ENCODE data around the gene KRT27. TPM values are rescaled to one million over a fixed set of nuclear protein-coding genes. Genes with fewer than 3 reads are reported as not detected.

The KRT27 gene
- total RNA-seq, 3 donors from 2014 or later = not detected

DNA sequence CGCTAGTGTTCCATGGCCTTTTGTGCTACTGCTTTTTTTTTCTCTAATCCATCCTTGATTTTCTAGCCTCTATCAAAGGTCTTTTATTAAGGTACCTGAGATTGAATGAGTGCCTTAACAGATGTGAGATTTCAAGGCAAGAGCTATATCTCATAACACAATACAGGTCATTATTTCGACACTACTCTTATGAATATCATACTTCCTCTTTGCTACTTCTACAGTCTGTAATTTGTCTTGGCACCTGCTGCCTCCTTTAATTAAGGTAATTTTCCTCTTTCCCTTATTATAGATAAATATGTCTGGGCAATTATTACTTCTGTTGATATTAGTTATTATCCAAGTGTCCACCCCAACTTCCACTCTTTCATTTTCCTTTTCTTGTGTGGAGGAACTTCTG is 12.1 kb upstream of the KRT27 start:
- DNase-seq = no peak
- no peak for ATAC-seq
- Mint-ChIP-seq H3K36me3 (ENCODE audit: insufficient read depth) (no peaks in the 10 kb centered on the region), H3K27me3 (ENCODE audit: low read depth) (peaks cover 30% of the 10 kb centered on the region), H3K4me1 (ENCODE audit: low read depth) (no peaks in the 10 kb centered on the region), H3K9me3 (no peaks in the 10 kb centered on the region), H3K4me3 (no peak overlapping the region)

DNA sequence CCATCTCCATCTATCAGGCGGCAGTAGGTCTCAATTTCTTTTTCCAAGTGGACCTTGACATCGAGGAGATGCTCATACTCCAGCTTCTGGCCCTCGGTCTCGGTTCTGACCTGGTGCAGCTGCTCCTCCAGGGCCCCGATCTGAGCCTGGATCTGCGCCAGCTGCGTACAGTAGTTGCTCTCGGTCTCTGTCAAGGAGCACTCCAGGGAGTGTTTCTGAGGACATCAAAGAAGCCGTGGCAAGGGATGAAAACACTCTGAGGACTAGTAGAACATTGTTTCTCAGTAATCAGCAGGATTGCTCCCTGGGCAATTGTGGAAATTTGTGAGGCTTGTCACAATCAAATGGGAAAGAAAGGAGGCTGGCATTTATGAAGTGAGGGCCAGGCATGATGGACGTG is 11.5 kb upstream of the KRT27 start:
- Mint-ChIP-seq H3K4me3 (no peak overlapping the region), H3K4me1 (ENCODE audit: low read depth) (no peaks in the 10 kb centered on the region), H3K27me3 (ENCODE audit: low read depth) (peaks cover 26% of the 10 kb centered on the region), H3K36me3 (ENCODE audit: insufficient read depth) (no peaks in the 10 kb centered on the region), H3K9me3 (no peaks in the 10 kb centered on the region)
- ATAC-seq (no peak), DNase-seq (no peak)

DNA sequence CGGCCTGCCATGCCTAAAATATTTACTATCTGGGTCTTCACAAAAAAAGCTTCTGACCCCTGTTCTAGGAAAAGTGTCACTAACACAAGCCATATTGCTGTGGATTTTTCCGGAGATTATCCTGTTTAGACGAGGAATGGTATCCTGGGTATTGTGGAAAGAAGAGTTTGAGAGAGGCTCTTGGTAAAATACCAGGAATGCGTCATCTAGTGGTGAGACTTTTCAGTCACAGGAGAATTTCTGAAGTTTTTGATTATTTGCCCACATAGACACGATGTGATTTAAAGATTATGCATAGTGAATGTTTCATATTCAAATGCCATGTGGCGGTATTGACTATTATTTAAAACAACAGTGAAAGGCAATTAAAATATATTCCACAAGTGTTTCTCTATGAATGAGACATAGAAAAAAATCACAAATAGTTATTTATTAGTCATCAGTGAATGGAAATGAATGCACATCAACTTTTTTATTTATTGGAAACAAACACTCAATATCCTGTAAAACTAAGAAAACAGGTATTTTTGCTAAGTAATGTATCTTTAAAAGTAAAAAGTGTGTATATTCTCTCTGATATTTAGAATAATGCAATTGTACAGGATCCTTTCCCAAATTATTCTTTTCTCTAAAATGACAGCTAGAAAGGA is 9.6 kb upstream of the KRT27 start:
- Mint-ChIP-seq H3K27me3 (ENCODE audit: low read depth) (peaks cover 24% of the 10 kb centered on the region), H3K4me1 (ENCODE audit: low read depth) (no peaks in the 10 kb centered on the region), H3K36me3 (ENCODE audit: insufficient read depth) (no peaks in the 10 kb centered on the region), H3K4me3 (no peak overlapping the region), H3K9me3 (no peaks in the 10 kb centered on the region)
- ATAC-seq (no peak), DNase-seq (no peak)

DNA sequence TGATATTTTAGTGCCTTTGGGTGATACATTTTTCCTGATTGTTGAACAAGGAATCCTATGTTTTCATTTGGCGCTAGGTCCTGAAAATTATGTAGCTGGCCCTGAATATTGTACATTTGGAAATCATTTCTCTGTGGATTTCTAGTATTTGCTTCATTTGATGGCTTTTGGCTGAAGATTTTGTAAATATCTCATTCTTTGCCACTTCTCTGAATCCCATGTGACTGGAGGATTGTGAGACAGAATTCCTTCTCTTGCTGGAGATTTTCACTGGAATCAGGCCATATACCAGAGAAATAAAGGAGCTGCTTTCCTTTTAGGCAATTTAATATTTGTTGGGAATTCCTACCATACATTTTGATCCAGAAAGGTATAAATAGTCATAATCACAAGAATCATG is 8.8 kb upstream of the KRT27 start:
- H3K4me1 Mint-ChIP-seq (ENCODE audit: low read depth) = no peaks in the 10 kb centered on the region
- ATAC-seq = no peak
- no peaks in the 10 kb centered on the region for H3K36me3 Mint-ChIP-seq (ENCODE audit: insufficient read depth)
- DNase-seq = no peak
- H3K9me3 Mint-ChIP-seq = no peaks in the 10 kb centered on the region
- no peak overlapping the region for H3K4me3 Mint-ChIP-seq
- H3K27me3 Mint-ChIP-seq (ENCODE audit: low read depth) = peaks cover 22% of the 10 kb centered on the region

DNA sequence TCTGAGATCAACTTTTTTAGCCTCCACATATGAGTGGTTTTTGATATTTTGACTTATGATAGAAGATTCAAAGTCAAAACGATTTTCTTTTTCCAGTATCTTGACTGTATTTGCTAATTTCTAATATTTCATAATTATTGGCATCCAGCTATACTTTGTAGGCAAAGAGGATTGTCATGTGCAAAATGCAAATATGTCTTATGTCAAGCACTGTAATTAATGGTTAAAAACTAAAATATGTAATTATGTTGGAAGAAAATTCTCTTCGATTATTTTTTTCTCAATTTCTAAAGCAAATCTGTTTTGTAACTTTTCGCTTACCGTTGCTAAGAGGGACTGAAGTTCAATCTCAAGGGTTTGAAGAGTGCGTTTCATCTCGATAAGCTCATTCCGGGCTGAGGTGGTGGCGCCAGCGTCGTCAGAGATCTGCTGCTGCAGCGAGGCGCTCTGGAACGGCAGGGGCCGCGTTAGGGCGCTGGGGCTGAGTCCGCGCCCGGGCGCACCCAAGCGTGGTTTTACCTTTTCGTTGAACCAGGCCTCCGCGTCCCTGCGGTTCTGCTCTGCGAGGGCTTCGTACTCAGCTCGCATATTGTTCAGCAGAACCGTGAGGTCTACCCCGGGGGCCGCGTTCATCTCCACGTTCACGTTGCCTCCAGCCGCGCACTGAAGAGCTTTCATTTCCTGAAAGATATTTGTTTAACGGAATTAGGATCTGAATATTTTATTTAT is 3.0 kb downstream of the KRT27 start:
- H3K27me3 Mint-ChIP-seq (ENCODE audit: low read depth) = peaks cover 67% of the 10 kb centered on the region
- peaks cover 4% of the 10 kb centered on the region for H3K4me1 Mint-ChIP-seq (ENCODE audit: low read depth)
- no peaks in the 10 kb centered on the region for H3K36me3 Mint-ChIP-seq (ENCODE audit: insufficient read depth)
- ATAC-seq = peak; percentile 48 to 58
- no peak for DNase-seq
- H3K9me3 Mint-ChIP-seq = no peaks in the 10 kb centered on the region
- H3K4me3 Mint-ChIP-seq = peak overlapping the region; percentile 56

DNA sequence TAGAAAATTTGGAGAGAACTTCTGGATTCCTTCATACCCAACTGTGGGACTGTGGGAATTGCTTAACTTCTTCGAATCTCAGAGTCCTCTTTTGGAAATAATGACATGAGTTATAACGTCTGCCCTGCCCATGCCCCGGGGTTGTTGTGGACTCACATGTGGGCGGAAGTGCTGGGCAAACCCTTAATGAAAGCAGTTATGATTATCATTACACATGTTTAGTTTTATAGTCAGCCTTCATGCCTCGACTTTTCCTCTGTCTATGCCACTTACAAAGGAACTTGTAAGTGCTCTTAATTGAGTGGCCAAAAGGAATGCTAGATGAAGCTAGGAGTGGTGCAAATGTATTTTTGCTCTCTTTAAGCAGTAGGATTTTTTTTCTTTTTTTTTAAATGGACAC is 3.9 kb downstream of the KRT27 start:
- Mint-ChIP-seq H3K9me3 (no peaks in the 10 kb centered on the region), H3K36me3 (ENCODE audit: insufficient read depth) (no peaks in the 10 kb centered on the region), H3K27me3 (ENCODE audit: low read depth) (peaks cover 67% of the 10 kb centered on the region), H3K4me3 (no peak overlapping the region), H3K4me1 (ENCODE audit: low read depth) (peaks cover 4% of the 10 kb centered on the region)
- ATAC-seq (no peak), DNase-seq (no peak)

DNA sequence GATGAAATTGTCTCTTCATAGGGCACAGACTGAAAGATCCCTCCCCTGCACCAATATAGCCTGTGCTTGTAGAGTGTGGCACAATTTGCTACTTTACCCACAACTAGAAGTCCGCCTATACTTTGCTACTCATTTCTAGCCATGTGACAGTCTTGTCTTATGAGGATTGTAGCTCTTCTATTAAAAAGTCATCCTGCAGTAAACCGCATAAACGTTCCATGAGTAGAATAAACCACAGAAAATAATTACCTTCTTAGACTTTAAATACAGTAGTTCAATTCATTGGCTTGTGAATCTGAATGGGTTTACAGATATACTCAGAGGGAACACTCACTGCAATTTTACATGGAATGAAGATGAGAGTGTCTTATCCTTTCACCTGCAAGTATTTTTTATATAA is 4.4 kb downstream of the KRT27 start:
- no peak for ATAC-seq
- no peak for DNase-seq
- peaks cover 4% of the 10 kb centered on the region for H3K4me1 Mint-ChIP-seq (ENCODE audit: low read depth)
- no peaks in the 10 kb centered on the region for H3K9me3 Mint-ChIP-seq
- no peaks in the 10 kb centered on the region for H3K36me3 Mint-ChIP-seq (ENCODE audit: insufficient read depth)
- H3K27me3 Mint-ChIP-seq (ENCODE audit: low read depth) = peaks cover 64% of the 10 kb centered on the region
- H3K4me3 Mint-ChIP-seq = no peak overlapping the region

DNA sequence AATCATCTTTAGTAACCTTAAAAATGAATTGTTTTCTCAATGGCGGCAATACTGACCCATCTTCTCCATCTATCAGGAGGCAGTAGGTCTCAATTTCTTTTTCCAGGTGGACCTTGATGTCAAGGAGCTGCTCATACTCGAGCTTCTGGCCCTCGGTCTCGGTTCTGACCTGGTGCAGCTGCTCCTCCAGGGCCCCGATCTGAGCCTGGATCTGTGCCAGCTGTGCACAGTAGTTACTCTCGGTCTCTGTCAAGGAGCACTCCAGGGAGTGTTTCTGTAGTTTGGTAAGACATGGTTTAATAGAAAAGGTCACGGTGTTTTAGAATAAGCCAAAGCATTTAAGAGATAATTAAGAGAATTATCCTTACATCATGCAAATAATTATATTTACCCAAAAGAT is 4.9 kb downstream of the KRT27 start:
- Mint-ChIP-seq H3K4me3 (no peak overlapping the region), H3K27me3 (ENCODE audit: low read depth) (peaks cover 68% of the 10 kb centered on the region), H3K4me1 (ENCODE audit: low read depth) (peaks cover 4% of the 10 kb centered on the region), H3K9me3 (no peaks in the 10 kb centered on the region), H3K36me3 (ENCODE audit: insufficient read depth) (no peaks in the 10 kb centered on the region)
- ATAC-seq (no peak), DNase-seq (no peak)

DNA sequence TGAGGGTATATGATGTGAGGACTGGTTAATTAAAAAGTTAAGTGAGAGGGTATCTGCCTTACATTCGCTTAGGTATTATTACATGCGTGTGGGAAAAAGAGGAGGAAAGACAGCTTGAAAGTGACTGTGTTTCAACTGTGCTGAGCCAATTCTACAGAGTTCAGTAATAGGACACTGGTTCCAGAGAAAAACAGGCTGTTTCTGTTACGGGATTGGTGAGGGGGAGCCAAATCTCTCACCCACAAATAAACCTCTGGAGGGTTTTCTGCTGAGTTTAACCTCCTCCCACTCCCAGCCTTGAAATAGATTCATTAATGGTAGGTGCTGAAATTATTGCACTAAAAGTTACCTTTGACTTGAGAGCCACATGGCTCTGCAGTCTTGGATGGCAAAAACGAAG is 6.4 kb downstream of the KRT27 start:
- no peak for ATAC-seq
- no peak for DNase-seq
- H3K9me3 Mint-ChIP-seq = no peaks in the 10 kb centered on the region
- H3K36me3 Mint-ChIP-seq (ENCODE audit: insufficient read depth) = no peaks in the 10 kb centered on the region
- no peak overlapping the region for H3K4me3 Mint-ChIP-seq
- peaks cover 70% of the 10 kb centered on the region for H3K27me3 Mint-ChIP-seq (ENCODE audit: low read depth)
- H3K4me1 Mint-ChIP-seq (ENCODE audit: low read depth) = peaks cover 4% of the 10 kb centered on the region

DNA sequence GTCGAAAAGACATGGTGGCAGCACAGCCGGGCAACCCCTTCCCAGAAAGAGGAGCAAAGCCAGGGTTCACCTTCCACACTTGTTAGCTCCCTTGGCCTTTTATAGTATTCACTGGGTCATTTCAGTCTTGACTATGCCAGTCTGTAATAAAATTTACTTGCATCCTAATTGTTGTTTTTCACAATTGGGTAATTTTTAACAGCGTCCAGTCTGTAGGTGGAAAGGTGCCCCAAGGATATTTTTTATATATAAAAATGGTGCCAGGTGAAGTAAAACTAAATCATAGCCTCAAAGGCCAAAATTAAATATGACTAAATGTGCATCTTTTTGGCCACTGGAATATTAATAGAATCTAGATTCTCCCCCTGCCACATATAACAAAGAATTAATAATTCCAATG is 10.2 kb downstream of the KRT27 start, which contains the start of gene KRT26:
Gene KRT26 (minus strand): TSS at position 101 of the 400 bp plus-strand sequence. CDS start 88 bp downstream, at position 13.
- DNase-seq (no peak), ATAC-seq (no peak)
- no peaks in the 10 kb centered on the region for H3K4me1 Mint-ChIP-seq (ENCODE audit: low read depth)
- H3K27me3 Mint-ChIP-seq (ENCODE audit: low read depth) = peaks cover 49% of the 10 kb centered on the region
- no peaks in the 10 kb centered on the region for H3K9me3 Mint-ChIP-seq
- H3K4me3 Mint-ChIP-seq = no peak within 1 kb of the TSS
- no peaks in the 10 kb centered on the region for H3K36me3 Mint-ChIP-seq (ENCODE audit: insufficient read depth)

DNA sequence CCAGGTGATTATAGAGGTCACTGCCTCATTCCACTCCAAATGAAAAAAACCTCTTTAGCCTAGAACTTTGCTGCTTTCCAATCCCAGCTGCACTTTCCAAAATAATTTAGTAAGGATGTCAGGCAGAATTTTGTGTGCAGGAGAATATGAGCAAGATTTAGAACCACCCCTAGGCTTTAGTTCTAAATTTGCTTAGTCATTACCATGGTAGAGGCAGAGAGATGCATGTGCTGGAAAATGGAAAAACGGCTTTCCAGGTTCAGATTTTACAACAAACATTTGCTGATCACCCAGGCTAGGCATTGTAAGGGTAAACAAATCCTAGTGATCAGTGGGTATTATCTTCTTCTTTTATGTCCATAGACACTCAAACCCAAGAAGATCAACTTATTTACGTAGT is 16.7 kb downstream of the KRT27 start:
- Mint-ChIP-seq H3K4me1 (ENCODE audit: low read depth) (no peaks in the 10 kb centered on the region), H3K9me3 (peaks cover 15% of the 10 kb centered on the region), H3K27me3 (ENCODE audit: low read depth) (peaks cover 34% of the 10 kb centered on the region), H3K4me3 (no peak overlapping the region), H3K36me3 (ENCODE audit: insufficient read depth) (no peaks in the 10 kb centered on the region)
- ATAC-seq = no peak
- DNase-seq = no peak

DNA sequence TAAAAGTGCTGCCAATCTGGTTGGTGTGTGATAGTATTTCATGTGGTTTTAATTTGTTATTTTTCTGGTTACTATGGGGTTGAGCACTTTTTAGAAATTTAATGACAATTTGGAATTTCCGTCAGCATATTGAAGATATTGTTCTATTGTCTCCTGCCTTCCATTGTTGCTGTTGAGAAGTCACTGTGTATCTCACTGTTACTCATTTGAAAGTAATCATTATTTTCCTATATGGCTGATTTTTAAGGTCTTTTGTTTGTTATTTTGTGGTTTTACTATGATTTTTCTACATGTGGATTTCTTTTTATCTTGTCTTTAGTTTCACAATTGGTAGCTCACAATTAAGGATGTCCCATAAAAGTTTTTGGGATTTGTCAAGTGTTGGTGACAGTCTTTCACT is 18.6 kb downstream of the KRT27 start:
- no peak for DNase-seq
- Mint-ChIP-seq H3K4me1 (ENCODE audit: low read depth) (no peaks in the 10 kb centered on the region), H3K9me3 (peaks cover 29% of the 10 kb centered on the region), H3K27me3 (ENCODE audit: low read depth) (peaks cover 33% of the 10 kb centered on the region), H3K36me3 (ENCODE audit: insufficient read depth) (peaks cover 5% of the 10 kb centered on the region), H3K4me3 (no peak overlapping the region)
- no peak for ATAC-seq

DNA sequence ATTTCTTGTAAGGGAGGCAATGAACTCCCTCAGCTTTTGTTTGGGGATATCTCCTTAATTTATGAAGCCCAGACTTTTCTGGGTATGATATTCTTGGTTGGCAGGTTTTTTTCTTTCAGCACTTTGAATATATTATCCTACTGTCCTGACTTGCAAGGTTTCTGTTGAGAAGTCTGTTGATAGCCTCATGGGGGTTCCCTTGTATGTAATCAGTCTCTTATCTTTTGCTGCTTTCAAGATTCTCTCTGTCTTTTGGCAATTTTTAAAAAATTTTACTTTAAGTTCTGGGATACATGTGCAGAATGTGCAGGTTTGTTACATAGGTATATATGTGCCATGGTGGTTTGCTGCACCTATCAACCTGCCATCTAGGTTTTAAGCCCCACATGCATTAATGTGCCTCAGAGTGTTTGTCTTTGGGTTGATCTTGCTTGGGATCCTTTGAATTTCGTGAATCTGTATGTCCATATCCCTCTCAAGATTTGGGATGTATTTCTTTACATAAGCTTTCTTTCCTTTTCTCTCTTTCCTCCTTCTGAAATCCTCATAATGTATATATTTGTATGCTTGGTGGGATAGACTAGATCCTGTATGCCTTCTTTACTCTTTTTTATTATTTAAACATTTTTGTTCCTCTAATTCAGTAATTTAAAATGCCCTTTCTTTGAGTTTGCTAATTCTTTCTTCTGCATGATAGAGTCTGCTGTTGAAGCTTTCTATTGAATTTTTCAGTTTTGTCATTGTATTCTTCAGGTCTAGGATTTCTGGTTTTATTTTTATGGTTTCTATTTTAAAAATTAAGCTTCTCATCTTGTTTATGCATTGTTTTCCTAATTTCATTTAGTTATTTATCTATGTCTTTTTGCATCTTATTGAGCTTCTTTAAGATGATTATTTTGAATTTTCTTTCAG is 22.0 kb downstream of the KRT27 start:
- Mint-ChIP-seq H3K27me3 (ENCODE audit: low read depth) (peaks cover 29% of the 10 kb centered on the region), H3K4me3 (no peak overlapping the region), H3K36me3 (ENCODE audit: insufficient read depth) (peaks cover 6% of the 10 kb centered on the region), H3K4me1 (ENCODE audit: low read depth) (no peaks in the 10 kb centered on the region), H3K9me3 (peaks cover 40% of the 10 kb centered on the region)
- no peak for ATAC-seq
- no peak for DNase-seq

DNA sequence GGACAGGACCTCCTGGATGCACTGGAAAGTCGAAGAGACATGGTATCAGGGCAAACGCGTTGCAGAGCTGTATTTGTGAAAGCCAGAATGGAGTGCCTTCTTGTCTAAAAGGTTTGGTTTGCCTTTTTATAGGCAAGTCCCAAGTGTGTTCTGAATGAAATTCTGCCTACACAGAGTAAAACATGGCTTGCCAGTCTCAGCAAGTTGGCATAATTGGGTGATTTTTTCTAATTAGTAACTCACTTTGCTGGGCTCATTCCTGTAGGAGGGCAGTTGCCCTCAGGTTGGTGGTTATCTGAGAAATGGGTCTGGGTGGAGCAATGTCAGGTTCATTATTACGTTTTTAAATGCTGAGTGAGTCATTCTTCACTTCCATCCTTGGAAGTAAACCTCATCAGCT is 27.1 kb downstream of the KRT27 start, which contains the start of gene KRT25:
Gene KRT25 (minus strand): TSS at position 101 of the 400 bp plus-strand sequence. CDS start 60 bp downstream, at position 41.
- Mint-ChIP-seq H3K4me1 (ENCODE audit: low read depth) (no peaks in the 10 kb centered on the region), H3K4me3 (no peak within 1 kb of the TSS), H3K27me3 (ENCODE audit: low read depth) (peaks cover 39% of the 10 kb centered on the region), H3K9me3 (peaks cover 21% of the 10 kb centered on the region), H3K36me3 (ENCODE audit: insufficient read depth) (peaks cover 6% of the 10 kb centered on the region)
- no peak for DNase-seq
- ATAC-seq = no peak
